ENCODE data around the gene CHAC2. TPM values are rescaled to one million over a fixed set of nuclear protein-coding genes. Genes with fewer than 3 reads are reported as not detected.

Gene CHAC2
- 1.1 and 3.1 TPM in 2 replicates for total RNA-seq (2011; cell fraction: chromatin; rRNA removed; ENCODE audit: low replicate concordance)
- total RNA-seq (2011; cell fraction: nucleolus; rRNA removed) = 1.3 TPM in 2 replicates
- total RNA-seq (2011; cell fraction: nucleoplasm; rRNA removed) = 1.7 and 2.3 TPM in 2 replicates
- total RNA-seq (2014; rRNA removed) (9.8 and 12.7 TPM in 2 replicates), total RNA-seq (2014; rRNA removed; fragmentation: Illumina TruSeq; extraction: Trizol) (21.9 and 22.6 TPM in 2 replicates), total RNA-seq (2015; rRNA removed; fragmentation: Illumina TruSeq; extraction: Trizol) (17.8 and 18.2 TPM in 2 replicates), total RNA-seq (2021) (12.2 and 14.7 TPM in 2 replicates), polyA plus RNA-seq (2011; rRNA removed) (7.4 and 15.7 TPM in 2 replicates), polyA plus RNA-seq (2014; fragmentation: Illumina TruSeq; extraction: Trizol) (12.7 and 19.4 TPM in 2 replicates), polyA plus RNA-seq (2014; fragmentation: Nextera tagmentation; extraction: Ambion mirVana) (10 to 100 TPM; 32.6 to 35.6 TPM), polyA plus RNA-seq (2014; rRNA removed) (11.5 and 13.5 TPM in 2 replicates), polyA minus RNA-seq (2011; rRNA and poly(A)+ RNA removed) (2.5 and 2.9 TPM in 2 replicates), Bru-seq, nascent RNA (percentile 75 among the genes with signal in this experiment), BruChase-seq, experiment 1, labeled RNA remaining after a 2-hour chase (percentile 58 among the genes with signal in this experiment), BruChase-seq, experiment 2, labeled RNA remaining after a 6-hour chase (percentile 61 among the genes with signal in this experiment)
- polyA plus RNA-seq (2011; cell fraction: cytosol; rRNA removed) = 3.3 and 3.6 TPM in 2 replicates
- 1.7 and 2.0 TPM in 2 replicates for polyA plus RNA-seq (2011; cell fraction: nucleus; rRNA removed)
- 6.6 and 11.2 TPM in 2 replicates for polyA plus RNA-seq (2012)
- polyA minus RNA-seq (2011; cell fraction: cytosol; rRNA and poly(A)+ RNA removed) = 1.2 and 2.7 TPM in 2 replicates
- 1.6 and 1.7 TPM in 2 replicates for polyA minus RNA-seq (2011; cell fraction: nucleus; rRNA and poly(A)+ RNA removed)
- long read RNA-seq, experiment 1, transcript CHAC2-201 (3 exons, 1,321 nt) = major isoform, 39 of 47 reads
- long read RNA-seq, experiment 1, partial matches to known transcripts = 1 of 47 reads
- long read RNA-seq, experiment 1, other reads (novel, unspliced or antisense) = 7 of 47 reads
- long read RNA-seq, experiment 2, partial matches to known transcripts = 6 of 8 reads
- long read RNA-seq, experiment 2, other reads (novel, unspliced or antisense) = 0 of 8 reads
- long read RNA-seq, experiment 3, transcript CHAC2-201 (3 exons, 1,321 nt) = major isoform, 29 of 35 reads
- long read RNA-seq, experiment 3, partial matches to known transcripts = 0 of 35 reads
- long read RNA-seq, experiment 3, other reads (novel, unspliced or antisense) = 6 of 35 reads

GRCh38 chr2:53767405-53768241 lies at the start of gene CHAC2:
TSS of gene CHAC2 (plus strand) at chr2:53767804. CDS start at chr2:53767887, 83 bp downstream.
- ATAC-seq = peak; percentile 88
- in situ Hi-C loops (cut with MboI) (no loop called here), intact Hi-C loops (cut with micrococcal nuclease) (loop anchor here (2.0 to 5.0 kb wide), 2 partner anchors 19 to 100 kb away; partner anchors contain the start of genes ASB3 and ERLEC1)
- peaks cover 24% of the 10 kb centered on the region; the same call in 2 of the 3 replicates for H3K36me3 ChIP-seq (ENCODE audit: control insufficient read depth, insufficient read depth, low read length)
- peak; percentile 83 for FAIRE-seq
- H3K27me3 ChIP-seq (ENCODE audit: control insufficient read depth in 2 of 2, insufficient read depth in 2 of 2, low read length in 2 of 2) = no peaks in the 10 kb centered on the region
- H2AFZ ChIP-seq (ENCODE audit: low read depth, low read length) = peak within 1 kb of the TSS; percentile 94
- peak; percentile 75 to 92 (median 80) for DNase-seq (ENCODE audit: extremely low read depth in 1 of 4, low spot score in 3 of 4)
- H3K4me3 ChIP-seq = peak within 1 kb of the TSS; percentile 62
- H3K9ac ChIP-seq (ENCODE audit: insufficient read depth in 1 of 2, low read depth in 2 of 2, low read length in 2 of 2) = peak within 1 kb of the TSS; percentile 83 to 96
- H3K4me2 ChIP-seq (ENCODE audit: insufficient read depth, low read length) = peak within 1 kb of the TSS; percentile 83
- POLR2A ChIA-PET = interaction anchor here (0.6 to 4.3 kb wide), 12 partner anchors 10 to 1283 kb away, joined by 3 to 45 read pairs (median 6); partner anchors contain the start of genes ASB3, ERLEC1 and RTN4
- H3K4me1 ChIP-seq (replicated peaks in 1 of 2; ENCODE audit: control insufficient read depth in 2 of 2, insufficient read depth in 2 of 2, low read length in 2 of 2) = peaks cover 0 to 34% of the 10 kb centered on the region in 2 experiments; a peak in 3 of 5 replicates
- no peaks in the 10 kb centered on the region; the same call in 1 of the 2 replicates for H4K20me1 ChIP-seq (replicated peaks; ENCODE audit: control insufficient read depth, insufficient read depth, low read length)
- no peaks in the 10 kb centered on the region for H3K9me1 ChIP-seq (ENCODE audit: control insufficient read depth, insufficient read depth, low read length)
- H3K9me3 ChIP-seq (replicated peaks; ENCODE audit: control insufficient read depth, insufficient read depth, low read depth, low read length) = no peaks in the 10 kb centered on the region
- BruUV-seq (replicated peaks) = TSS peak; percentile 75
- WGBS (ENCODE audit: insufficient coverage, low coverage, missing lambda C conversion rate) = under 1% methylated on average over 42 of the region's 46 CpGs
- CTCF ChIA-PET (ENCODE audit: low intra/inter-chr PET ratio) = no interaction called here
- H3K79me2 ChIP-seq (ENCODE audit: control insufficient read depth, insufficient read depth, low read length) = peaks cover 68% of the 10 kb centered on the region
- peak within 1 kb of the TSS; percentile 90 for H3K27ac ChIP-seq (ENCODE audit: extremely low read depth, low read depth, low read length)
- TF ChIP-seq ZNF407 (IDR thresholded peaks at IDR 0.05; ENCODE audit: low read depth) (no peak; the same call in 1 of the 2 replicates), CTCF (IDR thresholded peaks at IDR 0.05 in 2 of 3, conservative IDR thresholded peaks at IDR 0.05 in 1 of 3; ENCODE audit: insufficient read depth in 2 of 3, low read depth in 1 of 3, low read length in 3 of 3) (peak in 2 of 3 experiments; percentile 14 to 22; a peak in 3 of 6 replicates)

Measured in K562 (cell line).